Islet of Langerhans (tissue), 1 donor: Measurements from ENCODE around the gene GAREM2.

Experiments
- FAIRE-seq: peaks from one replicate; lab custom pipeline; 2011; peaks lifted over from hg19 to GRCh38; lab: Jason Lieb, UNC

GAREM2 gene

GRCh38 chr2:26169681-26170414 lies 3.0 kb upstream of the GAREM2 start:
- no peak for FAIRE-seq

GRCh38 chr2:26170795-26171194 lies 2.1 kb upstream of the GAREM2 start:
- FAIRE-seq: no peak

GRCh38 chr2:26172189-26172870 lies 558 bp upstream of the GAREM2 start:
- FAIRE-seq: no peak

GRCh38 chr2:26173776-26174482 lies 1.0 kb downstream of the GAREM2 start:
- FAIRE-seq: no peak

- no peak for FAIRE-seq
These were observed 2.0 kb downstream of the GAREM2 start for GRCh38 chr2:26174691-26175465.

GRCh38 chr2:26175466-26176278 lies 2.8 kb downstream of the GAREM2 start:
- no peak for FAIRE-seq

- FAIRE-seq: no peak
These were observed 3.4 kb downstream of the GAREM2 start for GRCh38 chr2:26176279-26176615.

- FAIRE-seq: no peak
These were observed 4.2 kb downstream of the GAREM2 start for GRCh38 chr2:26177122-26177521.

- FAIRE-seq: no peak
These were observed 5.4 kb downstream of the GAREM2 start for GRCh38 chr2:26178246-26178645.

GRCh38 chr2:26178746-26179436 lies 6.0 kb downstream of the GAREM2 start:
- no peak for FAIRE-seq

GRCh38 chr2:26179446-26179913 lies 6.6 kb downstream of the GAREM2 start:
- FAIRE-seq: no peak

- no peak for FAIRE-seq
These were observed 9.6 kb downstream of the GAREM2 start for GRCh38 chr2:26182441-26182840.

- no peak for FAIRE-seq
These were observed 10.2 kb downstream of the GAREM2 start for GRCh38 chr2:26182887-26183630.

- FAIRE-seq: no peak
These were observed 11.2 kb downstream of the GAREM2 start for GRCh38 chr2:26184121-26184520.

GRCh38 chr2:26184555-26185303 lies 11.8 kb downstream of the GAREM2 start:
- FAIRE-seq: no peak

GRCh38 chr2:26185304-26185928 lies 12.5 kb downstream of the GAREM2 start:
- no peak for FAIRE-seq

GRCh38 chr2:26185954-26186770 lies 13.3 kb downstream of the GAREM2 start:
- FAIRE-seq: no peak

GRCh38 chr2:26187114-26187513 lies 14.2 kb downstream of the GAREM2 start:
- no peak for FAIRE-seq
